CD14-positive monocyte (primary cell): Measurements from ENCODE around the gene ISG20. TPM values are rescaled to one million over a fixed set of nuclear protein-coding genes. Genes with fewer than 3 reads are reported as not detected.
A peak's percentile ranks its signal among the peaks of the same experiment; 100 is the strongest.

Experiments
- DNase-seq, 3 donors: peaks; one replicate each; pipeline ENCODE4 v3.0.0-alpha.2; 2011 to 2022
- H2AFZ ChIP-seq: 2 replicates; pipeline ENCODE4 v1.6.0; 2012; ENCODE audit warnings: mild to moderate bottlenecking, low read depth, low read length, inconsistent platforms; ENCODE audit not compliant: insufficient read depth, poor library complexity, severe bottlenecking
- H3K27ac ChIP-seq, 2 donors: 1 replicate in 1 of 2; 2 replicates in 1 of 2; pipeline ENCODE4 v1.5.1; 2012 to 2013; ENCODE audit warnings: low read length in 2 of 2, control low read depth in 1 of 2, inconsistent platforms in 1 of 2, low read depth in 1 of 2, mild to moderate bottlenecking in 1 of 2
- H3K27me3 ChIP-seq, 2 donors: one replicate each; pipeline versions ENCODE4 v1.6.0 to v1.6.1; 2011 to 2013; ENCODE audit warnings: low read length in 2 of 2; ENCODE audit not compliant: control insufficient read depth in 2 of 2, insufficient read depth in 2 of 2
- H3K36me3 ChIP-seq, 2 donors: replicated peaks in 1 of 2; 1 replicate in 1 of 2; 2 replicates in 1 of 2; pipeline versions ENCODE4 v1.5.1 to v1.6.1; 2012 to 2013; ENCODE audit warnings: low read length in 2 of 2, control low read depth in 1 of 2, inconsistent platforms in 1 of 2, mild to moderate bottlenecking in 1 of 2; ENCODE audit not compliant: insufficient read depth in 2 of 2, control insufficient read depth in 1 of 2
- H3K4me1 ChIP-seq, 2 donors: 1 replicate in 1 of 2; 2 replicates in 1 of 2; pipeline versions ENCODE4 v1.5.1 to v1.6.1; 2012 to 2013; ENCODE audit warnings: low read length in 2 of 2, control low read depth in 1 of 2, inconsistent platforms in 1 of 2, mild to moderate bottlenecking in 1 of 2, moderate library complexity in 1 of 2; ENCODE audit not compliant: insufficient read depth in 2 of 2, control insufficient read depth in 1 of 2
- H3K4me2 ChIP-seq: replicated peaks from 2 replicates; pipeline ENCODE3; 2012; ENCODE audit warnings: low read length, moderate library complexity, mild to moderate bottlenecking; ENCODE audit not compliant: poor library complexity, severe bottlenecking; ENCODE audit errors: extremely low read depth
- H3K4me3 ChIP-seq, 3 experiments: fragments of 200-600 bp in 1 of 3; sonication (generic) in 1 of 3; replicated peaks in 1 of 3; 1 replicate in 2 of 3; 2 replicates in 1 of 3; pipeline ENCODE4 v1.5.1; 2011 to 2013; ENCODE audit warnings: low read length in 3 of 3, mild to moderate bottlenecking in 3 of 3, control low read depth in 2 of 3, low read depth in 2 of 3, inconsistent platforms in 1 of 3, moderate library complexity in 1 of 3
- H3K79me2 ChIP-seq: 2 replicates; pipeline ENCODE4 v1.6.0; 2012; ENCODE audit warnings: mild to moderate bottlenecking, control low read depth, inconsistent platforms, low read length, moderate library complexity; ENCODE audit not compliant: insufficient read depth
- H3K9ac ChIP-seq: 2 replicates; pipeline ENCODE4 v1.6.0; 2017; ENCODE audit warnings: low read length, mild to moderate bottlenecking; ENCODE audit not compliant: insufficient read depth, poor library complexity, severe bottlenecking
- H3K9me3 ChIP-seq, 2 donors: replicated peaks in 1 of 2; 1 replicate in 1 of 2; 2 replicates in 1 of 2; pipeline versions ENCODE4 v1.5.1 to v1.6.1; 2012 to 2013; ENCODE audit warnings: low read length in 2 of 2, control low read depth in 1 of 2; ENCODE audit not compliant: control insufficient read depth in 1 of 2, insufficient read depth in 1 of 2
- H4K20me1 ChIP-seq: 2 replicates; pipeline ENCODE4 v1.6.0; 2012; ENCODE audit warnings: mild to moderate bottlenecking, low read length, control low read depth, moderate library complexity; ENCODE audit not compliant: insufficient read depth
- H3K27ac Mint-ChIP-seq, 7 donors: one replicate each; pipeline ENCODE4 v1.8.0; 2020; ENCODE audit warnings: mild to moderate bottlenecking in 7 of 7, mixed read lengths in 7 of 7, moderate library complexity in 6 of 7, inconsistent platforms in 2 of 7
- H3K27me3 Mint-ChIP-seq, 3 donors: one replicate each; pipeline ENCODE4 v1.8.0; 2021 to 2022; ENCODE audit warnings: low read depth in 3 of 3, mild to moderate bottlenecking in 3 of 3, mixed read lengths in 3 of 3, moderate library complexity in 3 of 3, inconsistent platforms in 1 of 3
- H3K36me3 Mint-ChIP-seq, 2 donors: one replicate each; pipeline ENCODE4 v1.8.0; 2020; ENCODE audit warnings: mixed read lengths in 2 of 2, inconsistent platforms in 1 of 2, mild to moderate bottlenecking in 1 of 2
- H3K4me1 Mint-ChIP-seq: one replicate; pipeline ENCODE4 v1.8.0; 2020; ENCODE audit warnings: mild to moderate bottlenecking, mixed read lengths
- H3K4me3 Mint-ChIP-seq, 2 donors: one replicate each; pipeline ENCODE4 v1.8.0; 2020; ENCODE audit warnings: mild to moderate bottlenecking in 2 of 2, mixed read lengths in 2 of 2, moderate library complexity in 1 of 2
- H3K9me3 Mint-ChIP-seq, 7 donors: one replicate each; pipeline ENCODE4 v1.8.0; 2020 to 2022; ENCODE audit warnings: mixed read lengths in 7 of 7, mild to moderate bottlenecking in 6 of 7, moderate library complexity in 6 of 7, inconsistent platforms in 2 of 7
- CTCF ChIP-seq: fragments of 200-600 bp; IDR thresholded peaks from one replicate; pipeline ENCODE4 v1.8.0; 2022; ENCODE audit warnings: antibody characterized with exemption, mild to moderate bottlenecking
- WGBS: methylation state at CpG from one replicate; pipeline ENCODE4 v1.1.5; 2013; ENCODE audit warnings: missing lambda C conversion rate; ENCODE audit not compliant: insufficient coverage; 5-methylcytosine and 5-hydroxymethylcytosine counted together
- intact Hi-C, 2 donors: fragments of 100-400 bp; cut with micrococcal nuclease; formaldehyde crosslinking; loops; one replicate each; pipeline versions ENCODE4 v1.15.0 to v1.15.1; 2023
- polyA plus RNA-seq, 3 donors: library from polyadenylated mRNA; depleted of rRNA in 1 of 3; unstranded in 2 of 3; stranded (reverse) in 1 of 3; fragments of 300-500 nt in 2 of 3; fragments of >200 nt in 1 of 3; fragmentation: Illumina TruSeq in 2 of 3; gene quantifications; 1 replicate in 2 of 3; 2 replicates in 1 of 3; pipeline ENCODE4 v1.2.3, GENCODE V29; 2012 to 2021

ISG20 gene
- polyA plus RNA-seq, 3 donors = 15.6 to 29.3 (median 25.1) TPM

- Histone ChIP-seq H3K4me1 (no peaks in the 10 kb centered on the region), H3K27ac (no peak overlapping the region), H3K36me3 (no peaks in the 10 kb centered on the region), H3K4me3 (no peak overlapping the region), H3K27me3 (no peaks in the 10 kb centered on the region), H3K9me3 (no peaks in the 10 kb centered on the region), H2AFZ (no peak overlapping the region), H4K20me1 (no peaks in the 10 kb centered on the region), H3K4me2 (no peak overlapping the region), H3K79me2 (no peaks in the 10 kb centered on the region), H3K9ac (no peak overlapping the region)
- intact Hi-C loops = no loop called here
- peaks cover 2 to 14% (median 8%) of the 10 kb centered on the region in 3 donors for H3K27me3 Mint-ChIP-seq
- H3K4me1 Mint-ChIP-seq = no peaks in the 10 kb centered on the region
- no peak for DNase-seq
- 79% methylated on average over 2 of the region's 6 CpGs for WGBS
- H3K36me3 Mint-ChIP-seq = no peaks in the 10 kb centered on the region
- no peak for TF ChIP-seq CTCF
- peak overlapping the region in 1 of 7 donors; percentile 7 for H3K27ac Mint-ChIP-seq
- no peaks in the 10 kb centered on the region for H3K9me3 Mint-ChIP-seq
- H3K4me3 Mint-ChIP-seq = no peak overlapping the region
Observed at GRCh38 chr15:88663141-88663621, 24.4 kb downstream of the ISG20 start.

GRCh38 chr15:88664151-88664778 is 25.4 kb downstream of the ISG20 start:
- Histone ChIP-seq H3K9me3 (no peaks in the 10 kb centered on the region), H3K4me2 (no peak overlapping the region), H3K27me3 (no peaks in the 10 kb centered on the region), H3K9ac (no peak overlapping the region), H3K79me2 (no peaks in the 10 kb centered on the region), H3K4me1 (no peaks in the 10 kb centered on the region), H2AFZ (no peak overlapping the region), H3K4me3 (no peak overlapping the region), H3K27ac (no peak overlapping the region), H3K36me3 (no peaks in the 10 kb centered on the region), H4K20me1 (no peaks in the 10 kb centered on the region)
- 89% methylated on average over 6 of the region's 7 CpGs for WGBS
- DNase-seq = peak; percentile 18 to 37 (median 25)
- no peak overlapping the region for H3K27ac Mint-ChIP-seq
- intact Hi-C loops = no loop called here
- no peaks in the 10 kb centered on the region for H3K4me1 Mint-ChIP-seq
- H3K36me3 Mint-ChIP-seq = no peaks in the 10 kb centered on the region
- no peak overlapping the region for H3K4me3 Mint-ChIP-seq
- peaks cover 0 to 1% (median 0%) of the 10 kb centered on the region in 7 donors for H3K9me3 Mint-ChIP-seq
- peak; percentile 26 for TF ChIP-seq CTCF
- H3K27me3 Mint-ChIP-seq = peaks cover 4 to 18% (median 8%) of the 10 kb centered on the region in 3 donors
